Measurements from ENCODE around the gene KCNT2.

Gene KCNT2

GRCh38 chr1:196451103-196451502, 157.1 kb downstream of the KCNT2 start:
- in situ Hi-C loops (cut with MboI; ENCODE audit: low sequenced_read_pairs) = no loop called here

DNA sequence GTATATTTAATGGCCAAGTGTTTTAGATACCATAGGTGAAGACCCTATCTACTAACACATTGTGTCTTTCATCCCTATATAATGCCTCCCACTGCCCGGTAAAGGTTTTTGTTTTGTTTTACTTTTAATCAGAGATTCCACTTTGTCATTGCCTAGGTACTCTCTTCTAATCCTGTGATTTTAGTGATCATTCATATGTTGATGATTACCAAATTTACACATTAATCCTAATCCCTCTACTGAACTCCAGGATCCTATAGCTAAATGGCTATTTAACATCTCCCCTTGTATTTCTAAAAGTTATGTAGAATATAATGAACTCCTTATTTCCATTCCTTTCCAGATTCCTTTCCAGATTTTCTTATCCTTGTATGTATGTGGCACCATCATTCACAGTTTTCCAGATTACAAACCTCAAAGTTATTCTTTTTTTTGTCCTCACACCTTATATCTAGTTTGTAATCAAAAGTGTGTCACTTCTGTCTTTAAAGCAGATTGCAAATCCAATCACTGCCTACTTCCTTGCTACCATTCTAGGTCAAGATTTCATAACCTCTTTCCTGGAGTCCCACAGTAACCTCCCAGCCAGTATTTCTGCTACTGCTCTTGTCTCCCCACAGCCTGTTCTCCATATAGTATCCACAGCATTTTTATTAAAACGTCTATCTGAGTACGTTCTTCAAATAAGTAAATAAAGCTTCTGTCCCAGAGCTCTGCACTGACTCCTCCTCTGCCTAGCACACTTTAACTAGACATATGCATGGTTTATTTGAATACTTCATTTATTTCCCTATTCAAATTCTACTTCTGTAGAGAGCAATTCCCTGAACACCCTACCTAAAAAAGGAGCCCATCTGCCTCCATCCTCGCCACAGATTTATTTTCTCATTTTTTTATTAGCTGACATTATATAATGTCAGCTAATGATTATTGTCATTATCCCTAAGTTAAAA, 157.8 kb downstream of the KCNT2 start:
- in situ Hi-C loops (cut with MboI; ENCODE audit: low sequenced_read_pairs) = no loop called here

GRCh38 chr1:196449460-196449859, 158.8 kb downstream of the KCNT2 start:
- in situ Hi-C loops (cut with MboI; ENCODE audit: low sequenced_read_pairs) = no loop called here

GRCh38 chr1:196445775-196446174, 162.5 kb downstream of the KCNT2 start:
- in situ Hi-C loops (cut with MboI; ENCODE audit: low sequenced_read_pairs) = no loop called here

- in situ Hi-C loops (cut with MboI; ENCODE audit: low sequenced_read_pairs) = no loop called here
Measured at GRCh38 chr1:196444634-196445033, 163.6 kb downstream of the KCNT2 start.

DNA sequence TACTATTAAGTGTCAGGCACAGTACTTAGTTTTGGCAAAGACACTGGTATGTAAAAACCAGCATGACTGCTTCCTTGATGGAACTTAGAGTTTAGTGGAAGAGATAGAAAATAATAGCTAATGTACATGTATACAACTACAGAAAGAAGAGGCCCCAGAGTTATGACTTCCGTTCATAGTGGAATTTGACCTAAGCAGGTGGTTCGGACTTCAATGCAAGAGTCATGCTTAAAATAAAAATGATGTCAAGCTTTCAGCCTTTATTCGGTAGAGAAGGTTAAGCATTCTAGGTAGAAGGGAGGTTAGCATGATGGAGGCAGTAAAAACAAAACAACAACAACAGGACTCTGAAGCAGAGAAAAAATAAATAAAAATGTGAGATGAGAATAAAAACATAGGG, 165.9 kb downstream of the KCNT2 start:
- in situ Hi-C loops (cut with MboI; ENCODE audit: low sequenced_read_pairs) = no loop called here

DNA sequence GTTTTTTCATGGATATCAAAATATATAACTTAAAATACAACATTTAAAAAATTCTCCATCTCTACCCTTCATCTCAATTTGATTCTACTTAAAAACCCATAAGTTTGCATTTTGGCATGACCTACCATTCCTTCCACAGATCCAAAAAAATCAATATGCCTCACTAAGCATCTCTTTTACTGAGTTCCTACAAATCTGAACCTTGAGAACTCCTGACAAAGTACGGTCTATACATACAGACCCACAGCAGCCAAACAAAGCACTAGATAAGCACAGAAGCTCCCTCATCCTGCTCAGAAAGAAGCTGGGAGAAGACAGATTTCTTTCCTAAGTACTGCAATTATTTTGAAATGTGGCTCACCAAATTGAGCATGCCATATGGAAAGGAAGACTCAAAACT, 167.5 kb downstream of the KCNT2 start:
- in situ Hi-C loops (cut with MboI; ENCODE audit: low sequenced_read_pairs) = no loop called here

DNA sequence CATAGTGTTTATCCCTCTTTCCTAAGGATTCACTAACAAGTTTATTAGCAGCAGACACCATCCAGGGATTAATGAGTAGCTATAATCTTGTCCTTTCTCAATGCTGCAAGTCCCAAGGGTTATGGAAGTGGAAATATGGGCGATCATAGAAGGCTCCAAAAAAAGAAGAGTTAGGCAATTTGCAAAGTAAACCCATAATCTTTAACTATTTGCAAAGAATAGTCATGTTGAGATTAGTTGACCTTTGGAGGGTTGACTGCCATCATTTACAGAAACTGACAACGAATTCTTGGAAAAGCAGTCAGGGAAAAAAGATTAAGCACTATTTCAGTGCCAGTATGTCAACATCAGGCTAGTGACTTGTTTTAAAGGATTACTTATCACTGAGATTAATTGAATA, 169.9 kb downstream of the KCNT2 start:
- in situ Hi-C loops (cut with MboI; ENCODE audit: low sequenced_read_pairs) = no loop called here

DNA sequence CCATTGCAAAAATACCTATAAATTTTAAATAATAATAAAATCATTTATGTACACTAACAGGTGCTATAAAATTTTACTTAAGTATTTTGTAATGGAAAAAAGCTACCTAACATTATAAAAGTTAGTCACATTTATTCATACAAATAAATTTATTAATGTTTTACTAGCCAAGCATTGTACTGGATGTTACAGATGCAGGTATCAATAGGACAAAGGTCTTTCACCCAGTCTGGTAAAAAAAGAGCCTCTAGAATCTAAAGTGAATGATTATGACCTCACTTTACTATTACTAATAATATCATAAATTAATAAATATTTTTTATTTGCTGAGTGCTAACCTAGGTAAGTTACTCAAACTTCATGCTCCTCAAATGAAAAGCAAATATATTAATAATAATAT, 170.6 kb downstream of the KCNT2 start:
- in situ Hi-C loops (cut with MboI; ENCODE audit: low sequenced_read_pairs) = no loop called here

DNA sequence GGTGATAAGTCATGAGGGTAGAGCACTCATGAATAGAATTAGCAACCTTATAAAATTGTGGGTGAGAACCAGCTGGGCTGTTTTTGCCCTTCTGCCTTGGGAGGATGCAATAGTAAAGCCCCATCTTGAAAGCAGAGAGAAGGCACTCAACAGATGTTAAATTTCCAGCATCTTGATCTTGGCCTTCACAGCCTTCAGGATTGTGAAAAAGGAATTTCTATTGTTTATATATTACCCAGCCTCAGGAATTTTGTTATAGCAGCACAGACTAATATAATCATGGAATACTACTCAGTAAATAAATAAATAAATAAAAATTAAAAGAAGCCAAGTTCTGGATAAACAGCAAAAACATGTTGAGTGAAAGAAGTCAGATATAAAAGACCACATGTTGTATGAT, 175.2 kb downstream of the KCNT2 start:
- in situ Hi-C loops (cut with MboI; ENCODE audit: low sequenced_read_pairs) = no loop called here

GRCh38 chr1:196427976-196428734, 180.1 kb downstream of the KCNT2 start:
- in situ Hi-C loops (cut with MboI; ENCODE audit: low sequenced_read_pairs) = no loop called here

DNA sequence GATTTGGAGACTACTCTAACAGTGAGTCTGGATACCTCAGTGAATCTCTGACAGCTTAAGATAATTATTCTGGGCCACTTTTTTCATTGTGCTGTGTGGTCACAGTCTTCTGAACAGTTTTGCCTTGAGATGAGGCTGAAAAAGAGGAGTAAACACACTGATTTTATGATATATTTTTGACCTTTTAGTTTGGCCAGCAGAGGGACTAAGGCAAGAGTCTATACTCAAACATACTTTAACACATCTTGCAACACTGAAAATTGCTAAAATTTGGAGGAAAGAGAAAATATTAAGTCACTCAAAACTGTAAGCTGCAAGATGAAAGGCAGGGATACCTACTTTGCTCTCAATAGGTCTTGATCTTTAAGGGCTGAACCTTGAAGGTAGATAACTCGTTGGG, 182.7 kb downstream of the KCNT2 start:
- in situ Hi-C loops (cut with MboI; ENCODE audit: low sequenced_read_pairs) = no loop called here

- in situ Hi-C loops (cut with MboI; ENCODE audit: low sequenced_read_pairs) = no loop called here
Measured at GRCh38 chr1:196423612-196424011, 184.6 kb downstream of the KCNT2 start.

DNA sequence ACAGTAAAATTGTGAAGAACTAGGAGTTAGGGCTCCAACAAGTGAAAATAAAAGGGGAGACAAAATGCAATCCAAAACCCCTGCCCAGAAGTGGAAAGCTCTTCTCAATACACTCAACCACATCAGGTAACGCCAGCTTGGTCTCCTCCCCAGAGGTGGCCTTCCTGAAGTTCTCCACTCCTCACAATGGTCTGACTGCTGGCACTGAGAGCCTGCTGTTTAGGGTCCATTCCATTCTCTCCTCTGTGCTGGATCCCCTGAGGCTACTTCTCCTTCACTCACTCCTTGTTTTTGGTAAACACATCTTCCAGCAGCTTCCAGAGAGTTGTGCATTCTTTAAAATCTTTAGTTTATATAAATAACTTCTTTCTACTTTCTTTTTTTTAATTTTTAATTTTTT, 189.5 kb downstream of the KCNT2 start:
- in situ Hi-C loops (cut with MboI; ENCODE audit: low sequenced_read_pairs) = no loop called here

- in situ Hi-C loops (cut with MboI; ENCODE audit: low sequenced_read_pairs) = no loop called here
Measured at GRCh38 chr1:196415978-196416377, 192.3 kb downstream of the KCNT2 start.

GRCh38 chr1:196412326-196412725, 195.9 kb downstream of the KCNT2 start:
- in situ Hi-C loops (cut with MboI; ENCODE audit: low sequenced_read_pairs) = no loop called here

DNA sequence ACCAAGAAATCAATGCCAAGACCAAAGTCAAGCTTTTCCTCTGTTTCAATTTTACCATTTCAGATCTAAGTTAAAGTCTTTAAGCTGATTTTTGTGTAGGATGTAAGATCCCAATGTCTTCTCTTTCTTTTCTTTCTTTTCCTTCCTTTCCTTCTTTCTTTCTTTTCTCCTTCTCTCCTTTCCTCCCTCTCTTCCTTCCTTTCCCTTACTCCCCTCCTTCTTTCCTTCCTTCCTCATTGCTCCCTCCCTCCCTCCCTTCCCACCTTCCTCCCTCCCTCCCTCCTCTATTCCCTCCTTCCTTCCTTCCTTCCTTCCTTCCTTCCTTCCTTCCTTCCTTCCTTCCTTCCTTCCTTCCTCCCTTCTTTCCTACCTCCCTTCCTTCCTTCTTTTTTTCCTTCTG, 197.5 kb downstream of the KCNT2 start:
- in situ Hi-C loops (cut with MboI; ENCODE audit: low sequenced_read_pairs) = no loop called here

DNA sequence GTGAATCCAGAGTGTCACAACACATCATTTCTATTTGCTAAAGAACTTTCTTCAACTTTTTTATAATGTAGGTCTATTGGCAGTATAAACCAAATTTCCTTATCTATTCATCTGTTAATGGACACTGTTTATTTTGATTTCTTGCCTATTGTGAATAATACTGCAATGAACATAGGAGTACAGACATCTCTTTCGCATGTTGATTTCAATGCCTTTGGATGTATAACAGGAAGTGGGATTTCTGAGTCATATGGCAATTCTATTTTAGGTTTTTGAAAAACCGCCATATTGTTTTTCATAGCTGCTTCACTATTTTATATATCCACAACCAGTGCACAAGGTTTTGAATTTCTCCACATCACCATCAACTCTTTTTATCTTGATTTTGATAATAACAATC, 198.7 kb downstream of the KCNT2 start:
- in situ Hi-C loops (cut with MboI; ENCODE audit: low sequenced_read_pairs) = no loop called here

GRCh38 chr1:196407358-196408051, 200.7 kb downstream of the KCNT2 start:
- in situ Hi-C loops (cut with MboI; ENCODE audit: low sequenced_read_pairs) = no loop called here

DNA sequence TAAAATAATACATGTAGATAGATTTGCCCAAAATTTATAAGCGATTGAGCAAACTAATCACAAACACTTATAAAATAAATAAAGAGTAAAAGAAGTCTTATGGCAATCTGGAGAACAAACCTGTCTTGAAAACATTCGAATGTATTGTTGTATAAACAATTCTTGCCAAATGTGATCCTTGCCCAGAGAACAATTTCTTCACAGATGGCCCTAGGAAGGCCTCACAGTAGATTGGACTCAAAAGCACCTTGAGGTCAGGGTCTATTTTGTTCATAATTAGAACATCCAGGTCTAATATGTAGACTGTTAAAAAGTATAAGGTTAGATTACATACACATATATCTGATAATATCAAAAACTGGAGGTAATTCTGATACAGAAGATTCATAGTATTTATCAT, 202.4 kb downstream of the KCNT2 start:
- in situ Hi-C loops (cut with MboI; ENCODE audit: low sequenced_read_pairs) = no loop called here
